ENCODE data around the gene STAG2.

Gene STAG2

DNA sequence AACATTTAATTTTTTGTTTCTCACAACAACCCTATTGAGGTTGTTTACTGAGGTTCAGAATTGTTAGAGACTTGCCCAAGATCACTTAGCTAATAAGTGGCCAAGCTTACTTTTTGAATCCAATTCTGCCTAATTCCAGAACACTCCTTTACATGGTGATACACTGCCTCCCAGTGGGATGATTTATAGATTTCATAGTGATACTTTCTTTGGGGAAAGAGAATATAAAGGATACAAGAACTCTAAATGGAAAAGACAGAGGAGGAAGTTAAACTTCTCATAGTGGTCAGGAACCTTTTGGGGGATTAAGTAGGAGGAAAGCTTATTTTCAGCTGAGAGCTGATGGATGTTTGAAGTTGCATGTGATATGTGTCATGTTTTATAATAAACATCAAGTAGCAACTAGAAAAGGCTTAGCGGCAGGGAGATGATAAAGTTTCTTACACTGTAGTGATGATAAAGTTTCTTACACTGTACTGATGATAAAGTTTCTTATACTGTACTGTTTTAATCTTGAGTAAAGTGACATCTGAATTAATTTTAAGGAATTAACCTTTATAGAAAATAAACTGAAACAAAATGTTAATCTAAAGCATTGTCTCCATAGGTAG, 15.3 kb downstream of the STAG2 start:
- Histone ChIP-seq H3K27me3 (ENCODE audit: low read depth, low read length) (no peaks in the 10 kb centered on the region), H3K36me3 (ENCODE audit: control insufficient read depth in 1 of 2, insufficient read depth in 2 of 2, low read length in 2 of 2) (no peaks in the 10 kb centered on the region), H3K4me3 (ENCODE audit: low read depth in 1 of 2, low read length in 2 of 2) (no peak overlapping the region), H3K4me1 (ENCODE audit: control insufficient read depth in 1 of 2, insufficient read depth in 2 of 2, low read length in 2 of 2) (peaks cover 0 to 15% of the 10 kb centered on the region in 2 donors), H3K9me3 (ENCODE audit: control insufficient read depth in 1 of 2, low read length in 2 of 2) (no peaks in the 10 kb centered on the region), H3K27ac (ENCODE audit: low read length) (no peak overlapping the region)

GRCh38 chrX:123983240-123983639, 21.7 kb downstream of the STAG2 start:
- Histone ChIP-seq H3K4me1 (ENCODE audit: control insufficient read depth in 1 of 2, insufficient read depth in 2 of 2, low read length in 2 of 2) (peaks cover 0 to 8% of the 10 kb centered on the region in 2 donors), H3K9me3 (ENCODE audit: control insufficient read depth in 1 of 2, low read length in 2 of 2) (no peaks in the 10 kb centered on the region), H3K27ac (ENCODE audit: low read length) (no peak overlapping the region), H3K36me3 (ENCODE audit: control insufficient read depth in 1 of 2, insufficient read depth in 2 of 2, low read length in 2 of 2) (no peaks in the 10 kb centered on the region), H3K27me3 (ENCODE audit: low read depth, low read length) (no peaks in the 10 kb centered on the region), H3K4me3 (ENCODE audit: low read depth in 1 of 2, low read length in 2 of 2) (no peak overlapping the region)

DNA sequence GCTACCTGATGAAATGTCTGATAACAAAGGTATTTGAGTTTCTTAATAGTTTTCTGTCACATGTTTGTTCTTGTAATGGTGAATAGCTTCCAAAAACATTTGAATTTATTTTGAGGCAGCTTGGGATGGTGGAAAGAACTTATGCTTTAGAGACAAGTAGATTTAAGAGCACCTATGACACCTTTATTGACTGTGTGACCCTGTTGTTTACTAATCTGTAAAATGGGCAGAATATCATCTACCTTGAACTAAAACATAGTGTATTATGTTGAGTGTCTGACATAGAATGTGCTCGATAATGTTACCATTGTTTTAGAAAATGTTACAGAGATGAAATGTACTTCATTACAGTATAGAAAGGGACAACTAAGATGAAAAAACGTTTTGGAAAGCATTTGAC, 24.9 kb downstream of the STAG2 start:
- Histone ChIP-seq H3K27ac (ENCODE audit: low read length) (no peak overlapping the region), H3K4me1 (ENCODE audit: control insufficient read depth in 1 of 2, insufficient read depth in 2 of 2, low read length in 2 of 2) (no peaks in the 10 kb centered on the region), H3K36me3 (ENCODE audit: control insufficient read depth in 1 of 2, insufficient read depth in 2 of 2, low read length in 2 of 2) (no peaks in the 10 kb centered on the region), H3K27me3 (ENCODE audit: low read depth, low read length) (no peaks in the 10 kb centered on the region), H3K4me3 (ENCODE audit: low read depth in 1 of 2, low read length in 2 of 2) (no peak overlapping the region), H3K9me3 (ENCODE audit: control insufficient read depth in 1 of 2, low read length in 2 of 2) (no peaks in the 10 kb centered on the region)

DNA sequence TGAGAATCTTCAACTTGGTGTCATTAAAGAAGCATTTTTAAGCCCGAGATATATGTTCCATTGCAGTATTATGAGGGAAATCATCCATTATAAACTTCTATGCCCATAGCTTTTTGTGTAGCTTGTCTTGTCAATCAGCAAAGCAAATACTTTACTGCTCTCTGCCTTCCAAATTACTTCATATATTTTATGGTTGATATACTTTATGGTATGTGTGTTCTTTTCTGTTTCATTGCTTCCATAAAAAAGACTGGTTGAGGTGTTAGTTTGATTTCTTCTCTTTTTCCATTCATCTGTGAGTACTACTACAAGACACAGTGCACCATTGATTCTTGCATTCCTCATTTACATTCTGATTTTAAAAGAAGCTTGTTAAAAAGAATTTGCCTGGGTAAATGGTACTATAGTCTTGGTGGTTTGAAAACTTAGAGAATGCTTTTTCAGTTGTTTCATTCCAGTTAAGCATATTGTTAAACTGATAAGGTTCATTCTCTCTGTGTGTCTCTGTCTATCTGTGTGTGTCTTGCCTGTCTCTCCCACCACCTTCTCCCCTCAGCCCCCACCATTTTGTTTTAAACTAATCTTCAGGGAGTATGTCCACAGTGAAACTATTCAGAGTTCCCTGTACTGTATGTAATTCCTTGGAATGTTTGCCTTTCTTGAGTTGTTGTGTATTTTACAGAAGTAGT, 27.1 kb downstream of the STAG2 start:
- Histone ChIP-seq H3K27ac (ENCODE audit: low read length) (no peak overlapping the region), H3K4me3 (ENCODE audit: low read depth in 1 of 2, low read length in 2 of 2) (no peak overlapping the region), H3K9me3 (ENCODE audit: control insufficient read depth in 1 of 2, low read length in 2 of 2) (no peaks in the 10 kb centered on the region), H3K4me1 (ENCODE audit: control insufficient read depth in 1 of 2, insufficient read depth in 2 of 2, low read length in 2 of 2) (peaks cover 0 to 11% of the 10 kb centered on the region in 2 donors), H3K36me3 (ENCODE audit: control insufficient read depth in 1 of 2, insufficient read depth in 2 of 2, low read length in 2 of 2) (no peaks in the 10 kb centered on the region), H3K27me3 (ENCODE audit: low read depth, low read length) (no peaks in the 10 kb centered on the region)

DNA sequence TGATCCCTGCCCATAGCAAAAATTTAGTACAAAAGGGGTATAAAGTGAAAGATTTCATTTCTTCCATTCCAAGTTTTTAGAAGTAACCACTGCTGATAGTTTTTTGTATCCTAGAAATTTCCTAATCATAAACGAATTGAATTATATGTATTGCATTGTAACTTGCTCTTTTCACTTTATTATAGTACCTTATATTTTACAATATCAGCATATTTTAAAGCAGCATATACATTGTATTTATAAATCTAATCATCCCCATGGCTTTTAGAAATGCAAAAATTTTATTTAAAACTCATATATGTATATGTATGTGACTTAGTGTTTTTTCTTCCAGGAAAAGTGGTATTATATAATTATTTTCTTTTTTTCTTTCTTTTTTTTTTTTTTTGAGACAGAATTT, 27.7 kb downstream of the STAG2 start:
- Histone ChIP-seq H3K4me1 (ENCODE audit: control insufficient read depth in 1 of 2, insufficient read depth in 2 of 2, low read length in 2 of 2) (peaks cover 0 to 17% of the 10 kb centered on the region in 2 donors), H3K9me3 (ENCODE audit: control insufficient read depth in 1 of 2, low read length in 2 of 2) (no peaks in the 10 kb centered on the region), H3K36me3 (ENCODE audit: control insufficient read depth in 1 of 2, insufficient read depth in 2 of 2, low read length in 2 of 2) (no peaks in the 10 kb centered on the region), H3K27me3 (ENCODE audit: low read depth, low read length) (no peaks in the 10 kb centered on the region), H3K4me3 (ENCODE audit: low read depth in 1 of 2, low read length in 2 of 2) (no peak overlapping the region), H3K27ac (ENCODE audit: low read length) (no peak overlapping the region)

DNA sequence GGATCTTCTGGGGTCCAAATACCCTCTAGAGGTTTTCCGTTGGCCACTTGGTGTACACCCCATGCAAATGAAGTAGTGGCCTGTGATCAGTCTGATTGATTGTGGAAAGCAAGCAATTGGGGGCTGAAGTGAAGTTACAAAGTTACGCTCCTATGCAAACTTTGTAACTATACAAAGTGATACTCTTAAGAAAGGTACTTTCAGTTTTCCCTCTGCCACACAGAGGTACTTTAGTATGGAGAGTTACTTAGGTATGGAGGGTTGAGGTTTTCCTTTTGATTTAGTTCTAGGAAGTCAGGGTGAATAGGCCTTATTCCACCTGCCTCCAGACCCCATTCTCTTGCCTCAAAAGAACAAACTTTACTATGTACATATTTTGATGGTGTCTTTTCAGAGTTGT, 28.7 kb downstream of the STAG2 start:
- no peaks in the 10 kb centered on the region for H3K36me3 ChIP-seq (ENCODE audit: control insufficient read depth in 1 of 2, insufficient read depth in 2 of 2, low read length in 2 of 2)
- no peak overlapping the region for H3K27ac ChIP-seq (ENCODE audit: low read length)
- H3K4me1 ChIP-seq (ENCODE audit: control insufficient read depth in 1 of 2, insufficient read depth in 2 of 2, low read length in 2 of 2) = peaks cover 0 to 24% of the 10 kb centered on the region in 2 donors
- no peaks in the 10 kb centered on the region for H3K9me3 ChIP-seq (ENCODE audit: control insufficient read depth in 1 of 2, low read length in 2 of 2)
- H3K27me3 ChIP-seq (ENCODE audit: low read depth, low read length) = no peaks in the 10 kb centered on the region
- H3K4me3 ChIP-seq (ENCODE audit: low read depth in 1 of 2, low read length in 2 of 2) = no peak overlapping the region

DNA sequence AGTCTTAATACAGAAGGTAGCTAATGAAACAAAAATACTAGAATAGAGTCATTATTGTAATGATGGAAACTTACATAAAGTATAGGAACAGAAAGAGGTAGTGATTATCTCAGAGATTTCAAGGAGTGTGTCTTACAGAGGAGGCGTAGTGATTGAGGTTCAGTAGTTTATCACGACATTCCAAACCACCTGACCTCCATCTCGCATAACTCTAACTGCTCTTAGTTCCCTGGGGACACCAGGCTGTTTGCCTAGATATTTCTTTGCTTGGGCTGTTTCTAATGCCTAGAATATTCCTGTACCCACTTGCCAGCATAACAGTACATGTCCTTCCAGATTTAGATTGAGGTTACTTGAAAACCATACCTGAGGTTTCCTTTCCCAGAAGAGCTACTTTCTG, 29.1 kb downstream of the STAG2 start:
- no peak overlapping the region for H3K27ac ChIP-seq (ENCODE audit: low read length)
- no peaks in the 10 kb centered on the region for H3K9me3 ChIP-seq (ENCODE audit: control insufficient read depth in 1 of 2, low read length in 2 of 2)
- no peak overlapping the region for H3K4me3 ChIP-seq (ENCODE audit: low read depth in 1 of 2, low read length in 2 of 2)
- peaks cover 0 to 24% of the 10 kb centered on the region in 2 donors for H3K4me1 ChIP-seq (ENCODE audit: control insufficient read depth in 1 of 2, insufficient read depth in 2 of 2, low read length in 2 of 2)
- no peaks in the 10 kb centered on the region for H3K27me3 ChIP-seq (ENCODE audit: low read depth, low read length)
- H3K36me3 ChIP-seq (ENCODE audit: control insufficient read depth in 1 of 2, insufficient read depth in 2 of 2, low read length in 2 of 2) = no peaks in the 10 kb centered on the region

DNA sequence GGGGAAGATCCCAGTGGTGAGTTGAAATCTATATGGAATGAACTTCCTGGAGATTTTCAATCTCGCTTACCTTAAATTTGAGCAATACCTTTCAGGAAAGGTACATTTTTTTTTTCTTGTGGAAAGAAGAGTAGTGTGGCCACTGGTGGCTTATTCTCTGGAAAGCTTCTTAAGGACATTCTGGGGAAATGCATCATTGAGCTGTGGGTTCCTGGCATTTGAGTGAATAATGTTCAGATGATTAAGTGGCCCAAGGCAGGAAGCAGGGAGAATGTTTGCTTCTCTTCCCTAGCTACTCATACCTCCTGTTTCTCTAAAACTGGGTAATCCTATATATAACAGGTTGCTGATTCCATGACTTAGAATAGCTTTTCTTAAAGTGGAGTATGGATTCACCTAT, 31.8 kb downstream of the STAG2 start:
- H3K36me3 ChIP-seq (ENCODE audit: control insufficient read depth in 1 of 2, insufficient read depth in 2 of 2, low read length in 2 of 2) = no peaks in the 10 kb centered on the region
- H3K4me3 ChIP-seq (ENCODE audit: low read depth in 1 of 2, low read length in 2 of 2) = no peak overlapping the region
- no peaks in the 10 kb centered on the region for H3K9me3 ChIP-seq (ENCODE audit: control insufficient read depth in 1 of 2, low read length in 2 of 2)
- no peaks in the 10 kb centered on the region for H3K27me3 ChIP-seq (ENCODE audit: low read depth, low read length)
- no peak overlapping the region for H3K27ac ChIP-seq (ENCODE audit: low read length)
- peaks cover 0 to 24% of the 10 kb centered on the region in 2 donors for H3K4me1 ChIP-seq (ENCODE audit: control insufficient read depth in 1 of 2, insufficient read depth in 2 of 2, low read length in 2 of 2)

DNA sequence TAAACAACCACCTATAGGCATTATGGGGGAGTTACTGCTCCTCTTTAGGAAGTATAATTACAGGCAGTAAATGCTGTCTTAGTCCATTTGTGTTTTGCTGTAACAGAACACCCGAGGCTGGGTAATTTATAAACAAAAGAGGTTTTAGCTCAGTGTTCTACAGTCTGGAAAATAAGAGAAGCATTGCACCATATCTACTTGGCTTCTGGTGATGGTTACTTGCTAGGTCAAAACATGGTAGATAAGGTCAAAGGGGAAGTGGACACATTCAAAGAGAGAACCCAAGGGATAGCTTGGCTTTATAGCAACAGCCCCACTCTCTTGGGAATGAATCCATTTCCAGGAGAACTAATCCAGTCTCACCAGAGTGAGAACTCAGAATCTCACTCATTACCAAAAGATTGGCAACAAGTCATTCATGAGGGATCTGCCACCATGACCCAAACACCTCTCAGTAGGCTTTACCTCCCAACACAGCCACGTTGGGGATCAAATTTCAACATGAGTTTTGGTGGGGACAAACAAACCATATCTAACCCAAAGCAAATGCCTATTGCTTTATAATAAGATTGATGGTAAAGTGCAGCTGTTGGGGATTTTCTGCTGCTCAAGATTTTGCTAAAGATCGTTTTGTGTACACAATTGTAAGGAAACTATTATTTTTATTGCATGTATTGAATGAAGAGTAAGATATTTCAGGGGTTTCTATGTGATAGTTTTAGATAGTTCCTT, 32.6 kb downstream of the STAG2 start:
- H3K36me3 ChIP-seq (ENCODE audit: control insufficient read depth in 1 of 2, insufficient read depth in 2 of 2, low read length in 2 of 2) = no peaks in the 10 kb centered on the region
- no peak overlapping the region for H3K4me3 ChIP-seq (ENCODE audit: low read depth in 1 of 2, low read length in 2 of 2)
- H3K4me1 ChIP-seq (ENCODE audit: control insufficient read depth in 1 of 2, insufficient read depth in 2 of 2, low read length in 2 of 2) = peaks cover 0 to 24% of the 10 kb centered on the region in 2 donors
- no peaks in the 10 kb centered on the region for H3K9me3 ChIP-seq (ENCODE audit: control insufficient read depth in 1 of 2, low read length in 2 of 2)
- no peaks in the 10 kb centered on the region for H3K27me3 ChIP-seq (ENCODE audit: low read depth, low read length)
- H3K27ac ChIP-seq (ENCODE audit: low read length) = no peak overlapping the region

DNA sequence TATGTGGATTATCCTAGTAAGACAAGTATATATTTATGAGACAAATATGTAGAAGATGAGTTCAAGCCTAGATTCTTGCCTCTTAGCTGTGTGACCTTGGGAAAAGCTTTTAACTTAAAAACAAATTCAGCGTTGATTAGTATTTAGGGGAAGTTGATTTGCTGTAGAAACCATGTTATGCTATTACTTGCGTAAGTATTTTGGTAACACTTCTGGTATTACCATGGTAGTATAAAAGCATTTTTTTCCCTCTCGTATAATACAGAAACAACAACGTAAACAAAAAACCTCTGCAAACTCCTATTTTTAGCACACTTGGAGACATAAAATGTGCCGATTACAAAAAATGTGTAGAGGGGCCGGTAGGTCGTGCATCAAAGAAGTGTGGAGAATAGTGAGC, 33.2 kb downstream of the STAG2 start:
- H3K27ac ChIP-seq (ENCODE audit: low read length) = peak overlapping the region; percentile 31
- no peaks in the 10 kb centered on the region for H3K27me3 ChIP-seq (ENCODE audit: low read depth, low read length)
- H3K9me3 ChIP-seq (ENCODE audit: control insufficient read depth in 1 of 2, low read length in 2 of 2) = no peaks in the 10 kb centered on the region
- no peak overlapping the region for H3K4me3 ChIP-seq (ENCODE audit: low read depth in 1 of 2, low read length in 2 of 2)
- H3K36me3 ChIP-seq (ENCODE audit: control insufficient read depth in 1 of 2, insufficient read depth in 2 of 2, low read length in 2 of 2) = no peaks in the 10 kb centered on the region
- H3K4me1 ChIP-seq (ENCODE audit: control insufficient read depth in 1 of 2, insufficient read depth in 2 of 2, low read length in 2 of 2) = peaks cover 0 to 24% of the 10 kb centered on the region in 2 donors

- H3K4me1 ChIP-seq (ENCODE audit: control insufficient read depth in 1 of 2, insufficient read depth in 2 of 2, low read length in 2 of 2) = no peaks in the 10 kb centered on the region
- H3K27ac ChIP-seq (ENCODE audit: low read length) = no peak overlapping the region
- H3K4me3 ChIP-seq (ENCODE audit: low read depth in 1 of 2, low read length in 2 of 2) = no peak overlapping the region
- no peaks in the 10 kb centered on the region for H3K9me3 ChIP-seq (ENCODE audit: control insufficient read depth in 1 of 2, low read length in 2 of 2)
- no peaks in the 10 kb centered on the region for H3K27me3 ChIP-seq (ENCODE audit: low read depth, low read length)
- H3K36me3 ChIP-seq (ENCODE audit: control insufficient read depth in 1 of 2, insufficient read depth in 2 of 2, low read length in 2 of 2) = no peaks in the 10 kb centered on the region
Measured at GRCh38 chrX:124001581-124001980, 40.1 kb downstream of the STAG2 start.

Measured in muscle layer of duodenum (tissue), 2 donors.